Glomerular visceral epithelial cell (primary cell): ENCODE results near the gene HS3ST4.
"Not testable (repeated sequence)": the region's sequence is repeated elsewhere in the genome, so short reads cannot be mapped to it uniquely, and the experiment has no call there.

Source experiments
- DNase-seq: peaks from one replicate; pipeline ENCODE4 v3.0.0-alpha.2; 2016; ENCODE audit errors: extremely low spot score

The HS3ST4 gene

DNA sequence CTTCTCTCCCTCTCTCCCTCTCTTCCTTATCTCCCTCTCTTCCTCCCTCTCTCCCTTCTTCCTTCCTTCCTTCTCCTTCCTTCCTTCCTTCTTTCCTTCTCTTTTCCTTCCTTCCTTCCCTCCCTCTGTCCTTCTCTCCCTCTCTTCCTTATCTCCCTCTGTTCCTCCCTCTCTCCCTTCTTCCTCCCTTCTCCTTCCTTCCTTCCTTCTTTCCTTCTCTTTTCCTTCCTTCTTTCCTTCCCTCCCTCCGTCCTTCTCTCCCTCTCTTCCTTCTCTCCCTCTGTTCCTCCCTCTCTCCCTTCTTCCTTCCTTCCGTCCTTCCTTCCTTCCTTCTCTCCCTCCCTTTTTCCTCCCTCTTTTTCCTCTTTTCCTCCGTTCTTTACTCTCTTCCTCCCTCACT, 38.6 kb downstream of the HS3ST4 start:
- DNase-seq: no peak

DNA sequence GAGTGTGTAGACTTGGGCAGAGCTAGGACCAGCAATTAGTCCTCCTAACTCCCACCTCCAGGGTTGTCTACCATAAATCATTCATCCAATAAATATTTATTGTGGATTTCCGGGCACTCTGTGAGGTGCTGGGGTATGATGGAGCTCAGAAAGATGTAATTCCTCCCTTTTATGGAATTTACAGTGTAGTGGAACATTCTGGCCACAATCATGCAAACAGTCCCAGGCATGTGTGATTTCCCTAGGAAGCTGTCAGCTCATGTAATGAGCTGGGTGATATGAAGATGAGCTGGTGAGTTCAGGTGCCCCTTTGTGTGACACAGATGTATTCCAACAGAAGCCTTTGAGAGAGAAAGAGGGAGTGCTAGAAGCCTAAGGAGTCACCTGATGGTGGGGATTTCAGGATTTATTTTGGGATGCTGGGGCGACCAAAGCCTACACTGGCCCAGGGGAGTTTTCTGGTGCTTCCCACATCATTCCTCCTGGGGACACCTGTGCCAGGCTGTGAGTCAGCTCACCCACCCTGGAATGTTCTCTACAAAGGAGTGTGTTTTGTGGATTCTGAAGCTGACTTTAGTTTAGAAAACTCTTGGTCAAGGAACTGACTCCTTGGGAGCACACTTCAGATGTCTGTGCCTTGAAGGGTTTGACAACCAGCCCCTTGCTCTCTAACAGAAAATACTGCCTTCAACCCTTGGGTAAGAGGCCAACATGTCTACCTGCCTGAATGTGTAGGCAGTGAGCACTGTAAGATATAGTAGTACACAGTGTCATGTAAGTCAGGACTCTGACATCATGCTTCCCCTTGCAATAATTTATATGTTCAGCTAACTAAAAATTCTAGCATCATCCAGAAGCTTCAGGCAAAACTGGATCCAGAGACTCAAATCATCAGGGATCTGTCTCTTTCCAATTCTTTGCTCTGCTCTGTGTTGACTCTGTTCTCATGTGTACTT, 42.9 kb downstream of the HS3ST4 start:
- DNase-seq: no peak

DNA sequence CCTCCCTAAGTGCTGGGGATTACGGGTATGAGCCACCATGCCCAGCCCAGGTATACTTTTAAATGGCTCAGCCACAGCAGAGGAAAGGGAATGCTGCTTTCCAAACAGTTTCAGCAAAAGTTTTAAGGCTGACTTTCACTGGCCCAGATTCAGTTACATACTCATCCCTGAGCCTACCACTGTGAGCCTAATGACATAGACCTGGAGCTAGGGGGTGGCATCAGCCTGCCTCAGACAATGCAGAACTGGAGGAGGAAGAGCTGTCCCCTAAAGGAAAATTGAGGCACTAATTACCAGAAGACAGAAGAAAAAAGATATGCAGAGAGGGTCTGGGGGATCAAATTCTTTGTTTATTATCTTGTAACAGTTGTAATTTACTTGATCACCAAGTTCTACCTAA, 43.9 kb downstream of the HS3ST4 start:
- no peak for DNase-seq

DNA sequence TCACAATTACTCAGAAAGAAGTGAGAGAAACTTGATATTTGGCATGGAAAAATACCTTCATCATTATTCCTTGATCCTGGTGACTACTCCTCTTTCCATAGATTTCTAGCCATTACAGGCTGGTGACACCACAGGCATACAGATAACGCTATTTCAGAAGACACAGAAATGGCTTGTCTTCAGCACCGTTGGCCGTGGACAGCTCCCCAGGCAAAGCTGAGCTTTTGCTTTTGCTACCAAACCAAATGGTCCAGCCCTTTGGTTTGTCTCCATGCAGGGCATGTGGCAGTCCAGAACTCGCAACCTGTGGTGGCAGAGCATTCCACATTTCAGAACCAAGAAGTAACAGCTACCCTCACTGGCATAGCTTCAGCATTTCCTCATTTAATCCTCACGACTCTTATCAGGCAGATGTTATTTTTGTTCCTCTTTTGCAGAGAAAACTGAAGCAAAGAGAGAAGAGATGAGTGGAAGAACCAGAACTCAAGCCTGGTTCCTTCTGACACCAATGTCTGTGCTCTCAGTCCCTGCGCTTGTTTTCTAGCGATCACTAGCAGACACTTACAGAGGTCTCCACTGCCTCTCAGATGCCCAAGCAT, 55.5 kb downstream of the HS3ST4 start:
- DNase-seq: no peak

DNA sequence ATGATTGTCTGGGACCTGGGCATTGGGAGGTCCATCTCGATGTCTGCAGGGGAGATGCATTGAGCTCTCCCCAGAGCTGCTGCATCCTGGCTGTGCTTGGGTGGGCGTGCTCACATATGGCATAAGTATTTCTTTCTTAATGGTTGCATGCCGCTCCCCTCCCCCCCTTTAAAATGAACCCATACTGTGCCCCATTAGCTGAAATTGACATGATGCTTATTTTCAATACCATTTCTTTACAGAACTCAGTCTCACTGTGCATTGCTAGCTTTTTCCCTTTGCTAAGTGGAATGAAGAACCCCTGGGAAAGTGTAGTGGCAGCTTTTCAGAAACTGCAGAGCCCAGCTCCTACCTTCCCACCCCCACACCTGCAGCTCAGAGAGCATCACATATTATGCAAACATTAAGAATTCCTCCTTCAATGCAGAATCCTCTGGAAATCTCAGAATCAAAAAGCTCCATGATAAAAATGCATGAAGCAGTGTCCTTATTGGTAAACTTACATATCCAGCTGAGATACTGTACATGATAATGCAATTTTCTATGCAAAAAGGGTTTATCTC, 56.4 kb downstream of the HS3ST4 start:
- DNase-seq: no peak

DNA sequence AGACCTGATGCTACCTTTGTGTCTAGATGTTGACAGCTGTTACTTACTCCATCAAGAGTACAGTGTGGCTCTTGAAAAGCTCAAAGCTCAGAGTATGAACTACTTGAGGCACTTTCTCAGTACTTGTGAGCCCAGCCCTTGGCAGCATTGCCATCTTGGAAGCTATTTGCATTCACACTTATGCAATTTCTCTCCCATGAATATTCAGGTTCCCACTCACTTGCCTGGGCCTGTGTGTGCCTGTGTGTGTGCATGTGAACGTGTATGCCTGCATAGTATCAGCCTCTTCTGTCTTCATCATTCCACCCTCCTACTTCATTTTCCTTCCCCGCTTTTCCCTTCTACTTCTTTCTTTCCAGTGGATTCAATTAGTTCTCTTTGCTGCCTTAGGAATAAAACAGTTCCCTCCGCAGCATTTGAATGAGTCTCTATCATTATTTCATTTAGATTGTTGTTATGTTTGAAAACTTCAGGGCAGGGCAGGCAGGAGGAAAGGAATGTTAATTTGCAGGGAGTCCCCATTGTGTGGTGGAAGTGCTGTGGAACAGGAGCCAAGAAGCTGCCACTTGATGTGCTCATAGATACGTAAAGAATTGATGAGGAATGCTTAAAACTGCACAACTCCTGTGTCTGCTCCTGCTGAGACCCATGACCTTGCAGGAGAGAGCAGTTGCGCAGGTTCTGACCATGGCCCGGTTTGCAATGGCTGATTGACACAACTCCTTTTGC, 58.9 kb downstream of the HS3ST4 start:
- no peak for DNase-seq

DNA sequence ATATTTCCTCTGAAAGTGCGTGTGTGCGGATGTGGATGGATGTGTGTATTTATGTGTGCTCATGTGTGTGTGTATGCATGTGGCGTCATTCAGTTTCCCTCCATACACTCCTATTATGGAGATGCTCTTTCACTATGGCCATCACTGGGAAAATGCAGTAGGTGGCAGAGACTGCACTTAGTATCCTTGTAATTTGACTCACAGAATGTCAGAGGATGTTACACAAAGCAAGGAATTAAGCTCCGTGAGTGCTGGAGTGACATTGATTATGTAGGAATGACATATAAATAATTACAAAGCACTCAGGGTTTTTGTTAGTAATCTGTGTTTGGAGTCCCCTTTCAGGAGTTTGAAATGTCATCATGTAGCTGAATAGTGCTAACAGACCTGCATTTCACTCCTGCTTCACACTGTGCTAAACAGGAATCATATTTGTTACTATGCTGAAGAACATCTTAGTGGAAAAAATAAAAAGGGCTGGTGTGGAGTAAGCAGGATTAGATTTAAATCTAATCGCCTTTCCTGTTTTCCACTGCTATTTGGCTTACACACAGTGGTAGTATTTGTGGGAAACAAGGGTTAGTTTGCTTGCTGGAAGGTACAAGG, 59.6 kb downstream of the HS3ST4 start:
- no peak for DNase-seq

DNA sequence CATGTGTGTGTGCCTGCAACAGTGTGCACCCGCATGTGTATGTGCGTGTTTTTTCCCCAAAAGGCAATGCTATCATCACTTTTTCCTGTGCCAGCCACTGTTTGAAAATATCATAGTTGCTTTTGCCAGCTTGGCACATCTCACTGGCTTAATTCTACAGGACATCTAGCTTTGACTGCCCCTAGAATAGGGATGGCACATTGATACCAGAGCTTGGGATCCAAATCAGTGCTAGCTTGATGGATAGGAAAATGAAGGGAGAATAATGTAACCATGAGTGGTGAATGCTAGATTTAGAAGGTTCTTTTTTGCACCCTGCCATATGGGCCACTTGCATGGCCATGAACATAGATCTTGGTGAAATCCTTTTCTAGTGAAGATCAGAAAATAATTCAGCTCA, 72.7 kb downstream of the HS3ST4 start:
- no peak for DNase-seq

DNA sequence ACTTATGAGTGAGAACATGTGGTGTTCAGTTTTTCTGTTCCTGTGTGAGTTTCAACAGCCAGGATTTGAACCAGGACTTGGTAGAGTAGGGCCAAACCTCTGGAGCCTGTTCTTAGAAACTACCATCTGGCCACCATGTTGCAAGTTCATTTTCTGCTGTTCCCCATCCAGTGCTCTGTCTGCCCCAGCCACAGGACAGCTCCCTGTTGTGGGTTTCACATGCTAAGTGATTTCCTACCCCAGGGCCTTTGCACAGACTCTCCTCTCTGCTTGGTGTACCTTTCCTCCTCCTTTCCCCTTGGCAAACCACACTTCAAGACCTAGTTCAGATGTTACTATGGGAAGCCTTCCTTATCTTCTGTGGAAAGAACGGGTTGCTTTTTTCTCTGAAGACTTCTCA, 79.5 kb downstream of the HS3ST4 start:
- DNase-seq: no peak

DNA sequence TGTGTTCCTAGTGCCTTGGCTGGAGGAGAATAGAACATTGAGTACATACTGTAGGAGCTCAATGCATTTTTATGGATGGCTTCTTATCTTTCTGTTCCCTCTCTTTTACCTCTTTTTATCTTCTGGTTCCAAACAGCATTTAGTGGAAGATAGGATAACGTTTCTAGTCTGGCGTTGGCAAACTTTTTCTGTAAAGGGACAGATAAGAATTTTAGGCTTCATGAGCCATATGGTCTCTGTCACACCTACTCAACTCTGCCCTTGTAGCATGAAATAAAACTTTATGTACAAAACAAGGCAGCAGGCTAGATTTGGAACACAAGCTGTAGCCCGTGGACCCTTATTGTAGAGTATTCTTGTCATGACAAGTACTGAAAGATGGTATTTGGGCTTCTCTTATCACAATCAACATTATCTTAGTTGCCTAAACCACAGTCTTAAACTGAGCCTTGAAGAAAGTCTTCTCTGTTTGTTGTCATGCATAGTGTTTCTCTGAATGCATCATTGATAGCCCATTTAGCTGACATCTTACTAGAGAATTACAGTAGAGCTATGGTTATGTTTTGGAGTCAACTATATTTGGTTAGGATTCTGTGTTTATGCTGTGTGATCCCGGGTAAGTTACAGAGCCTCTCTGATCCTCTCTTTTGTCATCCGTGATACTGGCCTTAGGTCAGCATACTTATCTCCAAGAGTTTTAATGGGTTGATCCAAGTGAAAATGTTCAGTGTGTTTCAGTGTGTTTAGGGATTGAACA, 80.2 kb downstream of the HS3ST4 start:
- DNase-seq: no peak

DNA sequence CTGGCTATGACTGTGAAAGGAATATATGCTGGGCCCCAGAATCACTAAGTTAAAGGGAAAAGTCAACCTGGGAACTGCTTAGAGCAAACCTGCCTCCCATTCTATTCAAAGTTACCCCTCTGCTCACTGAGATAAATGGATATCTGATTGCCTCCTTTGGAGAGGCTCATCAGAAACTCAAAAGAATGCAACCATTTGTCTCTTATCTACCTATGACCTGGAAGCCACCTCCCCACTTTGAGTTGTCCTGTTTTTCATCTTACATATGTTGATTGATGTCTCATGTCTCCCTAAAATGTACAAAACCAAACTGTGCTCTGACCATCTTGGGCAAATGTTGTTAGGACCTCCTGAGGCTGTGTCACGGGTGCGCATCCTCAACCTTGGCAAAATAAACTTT, 84.5 kb downstream of the HS3ST4 start:
- not testable (repeated sequence) for DNase-seq

DNA sequence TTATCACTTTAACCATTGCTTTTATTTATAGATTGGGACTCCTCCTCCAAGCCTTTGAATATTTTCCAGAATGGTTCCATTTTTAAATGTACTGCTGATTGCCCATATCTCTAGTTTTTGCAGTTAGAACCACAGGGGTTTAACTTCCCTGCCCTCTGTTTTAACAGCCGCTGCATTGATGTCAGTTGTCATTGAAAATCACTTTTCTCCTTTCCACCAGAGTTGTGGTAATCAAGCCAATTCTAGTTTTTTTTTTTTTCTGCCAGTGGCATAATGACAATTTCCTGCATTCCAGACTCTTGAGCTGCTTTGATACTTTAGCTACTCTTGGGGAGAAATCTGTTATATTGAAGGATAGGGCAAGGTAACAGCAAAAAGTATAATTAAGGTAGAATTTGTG, 91.5 kb downstream of the HS3ST4 start:
- no peak for DNase-seq

DNA sequence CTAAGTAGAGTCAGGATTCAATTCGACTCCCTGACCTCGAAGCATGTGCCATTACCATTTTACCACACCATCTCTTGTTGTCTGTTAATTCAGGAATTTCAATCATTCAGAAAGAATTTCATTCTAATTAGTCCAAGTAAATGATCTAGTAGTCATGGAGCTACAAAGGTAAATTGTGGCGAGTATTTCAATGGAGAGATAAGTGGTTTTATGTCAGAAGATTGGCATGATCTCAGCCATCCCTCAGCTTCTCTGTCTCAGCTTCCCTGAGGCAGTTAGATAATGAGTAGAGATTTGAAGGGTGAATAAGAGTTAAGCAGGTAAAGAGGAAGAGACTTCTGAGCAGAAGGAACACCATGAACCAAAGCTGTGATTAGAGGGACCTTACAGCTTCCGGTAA, 93.6 kb downstream of the HS3ST4 start:
- DNase-seq: no peak

DNA sequence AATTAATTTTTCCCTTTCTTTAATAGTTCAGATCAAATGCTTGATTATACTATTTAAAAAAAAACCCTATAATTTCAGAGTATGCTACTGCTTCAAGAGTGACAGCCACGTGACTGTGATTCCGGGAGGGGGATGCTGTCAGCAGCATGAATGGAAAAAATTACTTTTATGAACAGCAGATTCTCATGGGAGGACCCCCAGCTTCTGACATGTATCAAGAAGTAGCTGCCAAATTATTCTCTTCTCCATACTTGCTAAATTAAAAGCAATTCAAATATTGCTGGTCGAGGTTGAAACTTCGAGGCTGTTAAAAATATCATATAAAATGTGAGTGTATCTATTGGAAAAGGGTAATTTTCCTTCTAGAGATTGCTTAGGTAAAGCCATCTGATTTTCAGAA, 95.0 kb downstream of the HS3ST4 start:
- DNase-seq: no peak

DNA sequence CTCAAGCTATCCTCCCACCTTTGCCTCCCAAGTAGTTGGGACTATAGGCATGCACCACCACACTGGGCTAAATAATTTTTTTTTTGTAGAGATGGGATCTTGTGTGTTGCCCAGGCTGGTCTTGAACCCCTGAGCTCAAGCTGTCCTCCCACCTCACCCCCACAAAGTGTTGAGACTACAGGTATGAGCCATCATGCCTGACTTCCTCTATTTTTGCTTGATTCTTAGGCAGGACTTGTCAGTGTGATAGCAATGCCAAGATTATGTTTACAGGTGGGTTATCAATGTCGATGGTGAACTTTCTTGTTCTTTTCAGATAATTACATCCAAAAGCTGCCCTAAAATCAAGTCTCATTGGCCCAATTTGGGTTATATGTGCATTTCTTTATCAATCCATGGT, 96.9 kb downstream of the HS3ST4 start:
- no peak for DNase-seq

DNA sequence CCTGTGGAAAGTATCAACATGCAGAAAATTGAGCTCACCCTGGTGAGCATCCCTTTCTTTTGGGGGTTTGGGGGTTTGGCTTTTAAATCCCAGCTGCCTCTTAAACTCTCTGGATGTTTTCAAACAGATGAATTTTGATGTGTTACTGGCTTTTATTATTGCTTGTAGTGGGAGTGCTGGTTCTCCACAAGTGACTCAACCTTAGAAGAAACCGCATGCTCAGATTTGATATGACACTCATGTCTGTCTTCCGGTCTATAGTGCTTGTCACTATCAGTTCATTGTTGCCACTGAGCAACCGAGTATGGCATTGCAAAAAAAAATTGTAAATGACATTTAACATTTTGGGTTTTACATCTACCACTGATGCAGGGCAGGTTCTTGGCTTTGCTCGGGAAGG, 104.5 kb downstream of the HS3ST4 start:
- no peak for DNase-seq

DNA sequence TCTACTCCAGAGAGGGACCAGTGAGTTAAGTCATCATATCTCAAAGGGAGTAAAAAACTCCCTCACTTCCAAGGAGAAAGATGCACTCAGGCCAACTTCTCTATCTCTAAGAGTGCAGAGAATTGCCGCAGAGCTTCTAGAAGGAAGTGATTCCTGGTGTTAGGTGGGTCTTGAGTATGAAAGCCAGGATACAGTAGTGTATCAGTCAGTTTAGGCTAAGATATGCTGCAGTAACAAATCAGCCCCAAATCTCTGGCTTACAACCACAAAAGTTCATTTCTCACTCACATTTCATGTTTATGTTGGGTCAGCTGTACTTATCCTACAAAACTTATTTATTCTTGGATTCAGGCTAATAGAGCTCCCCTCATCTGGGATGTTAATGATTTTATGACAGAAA, 106.3 kb downstream of the HS3ST4 start:
- no peak for DNase-seq

DNA sequence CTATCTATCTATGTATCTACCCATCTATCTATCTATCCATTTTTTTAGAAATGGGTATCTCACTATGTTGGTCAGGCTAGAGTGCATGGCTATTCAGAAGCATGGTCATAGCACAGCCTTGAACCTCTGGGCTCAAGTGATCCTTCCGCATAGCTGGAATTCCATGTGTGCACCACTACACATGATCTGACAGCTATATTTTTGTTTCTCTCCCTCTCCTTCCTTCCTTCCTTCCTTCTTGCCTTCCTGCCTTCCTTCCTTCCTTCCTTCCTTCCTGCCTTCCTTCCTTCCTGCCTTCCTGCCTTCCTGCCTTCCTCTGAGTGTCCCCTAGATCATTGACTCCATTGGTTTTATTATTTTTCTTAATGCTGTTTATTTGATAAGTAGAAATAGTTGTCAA, 108.1 kb downstream of the HS3ST4 start:
- no peak for DNase-seq

DNA sequence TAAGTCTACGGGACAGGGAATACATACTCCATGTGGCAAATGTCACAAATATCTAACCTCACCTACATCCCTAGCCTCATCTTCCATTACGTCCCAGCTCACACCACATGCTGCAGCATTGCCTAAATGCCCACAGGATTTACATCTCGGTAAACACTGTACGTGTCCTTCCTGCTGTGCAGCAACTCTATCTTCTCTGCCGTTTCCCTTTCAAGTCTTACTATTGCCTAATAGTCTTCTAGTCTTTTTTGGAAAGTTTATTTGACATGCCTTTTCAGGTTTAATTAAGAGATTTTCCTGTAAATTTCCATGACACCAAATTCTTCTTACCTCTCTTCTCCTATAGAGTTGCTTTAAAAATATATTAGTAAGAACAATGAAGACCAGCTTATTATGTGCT, 120.5 kb downstream of the HS3ST4 start:
- DNase-seq: no peak

DNA sequence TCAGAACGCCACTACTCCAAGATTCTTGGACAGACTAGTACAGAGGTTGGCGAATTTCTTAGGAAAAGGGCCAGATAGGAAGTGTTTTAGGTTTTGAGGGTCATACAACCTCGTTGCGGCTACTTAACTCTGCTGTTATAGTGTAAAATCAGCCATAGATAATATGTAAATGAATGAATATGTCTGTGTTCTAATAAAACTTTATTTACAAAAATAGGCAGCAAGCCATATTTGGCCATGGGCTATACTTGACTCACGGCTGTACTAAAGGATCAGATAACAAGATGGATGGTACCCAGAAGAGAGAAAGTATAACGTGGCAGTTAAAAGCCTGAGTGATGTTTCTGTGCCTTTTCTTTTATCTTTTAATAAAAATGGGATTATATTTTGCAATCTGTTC, 125.5 kb downstream of the HS3ST4 start:
- DNase-seq: no peak

DNA sequence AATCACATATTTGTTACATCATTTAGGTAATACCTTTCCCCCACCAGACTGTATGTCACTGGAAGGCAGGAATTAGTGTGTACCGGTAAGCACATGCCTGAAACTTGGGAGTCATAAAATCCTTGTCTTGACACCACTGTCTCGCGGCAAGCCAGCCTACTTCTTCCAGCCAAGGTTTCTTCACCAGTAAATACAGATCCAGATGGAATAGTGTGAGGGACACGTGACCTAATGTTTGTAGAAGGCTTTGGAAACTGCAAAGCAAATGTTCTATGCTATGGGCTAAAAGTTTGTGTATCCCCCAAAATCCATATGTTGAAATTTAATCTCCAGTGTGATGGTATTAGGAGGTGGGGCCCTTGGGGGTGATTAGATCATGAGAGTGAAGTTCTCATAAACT, 126.1 kb downstream of the HS3ST4 start:
- no peak for DNase-seq
